IMR-90 (cell line): ENCODE results near the gene ERICH3. TPM values are rescaled to one million over a fixed set of nuclear protein-coding genes. Genes with fewer than 3 reads are reported as not detected.

Source experiments
- ATAC-seq: fragments of 200-7000 bp; cut with Tn5 transposase; 2 replicates; pipeline ENCODE4 v1.9.1; 2020; ENCODE audit warnings: low read depth, mild to moderate bottlenecking, moderate library complexity
- BruUV-seq: library from RNA; stranded (reverse); fragments of 400-500 nt; replicated peaks from 2 replicates; lab custom pipeline; 2021; lab: Mats Ljungman, UMichigan
- CTCF ChIA-PET: fragments of 300-600 bp; formaldehyde crosslinking; extraction: SDS; loops from one replicate; lab custom pipeline; 2021; ENCODE audit warnings: antibody characterized with exemption; lab: Yijun Ruan, JAX
- POLR2A ChIA-PET: fragments of 300-600 bp; sonication (Branson Sonifier 250); formaldehyde crosslinking; loops from one replicate; lab custom pipeline; 2022; ENCODE audit warnings: antibody characterized with exemption; ENCODE audit not compliant: unreplicated experiment; lab: Charles Lee
- DNase-seq: peaks from one replicate; pipeline ENCODE4 v3.0.0; 2013
- H2AFZ ChIP-seq: replicated peaks from 2 replicates; pipeline ENCODE3; 2013; ENCODE audit warnings: low read length, mild to moderate bottlenecking; ENCODE audit not compliant: poor library complexity
- H2AK5ac ChIP-seq: 2 replicates; pipeline ENCODE4 v1.6.1; 2013; ENCODE audit warnings: low read depth, low read length, inconsistent platforms
- H2AK9ac ChIP-seq: replicated peaks from 2 replicates; pipeline ENCODE3; 2013; ENCODE audit warnings: mild to moderate bottlenecking, low read depth, low read length, moderate library complexity; ENCODE audit not compliant: poor library complexity
- H2BK120ac ChIP-seq: 2 replicates; pipeline ENCODE4 v1.6.1; 2013; ENCODE audit warnings: low read depth, low read length, inconsistent platforms
- H2BK15ac ChIP-seq: 3 replicates; pipeline ENCODE4 v1.6.1; 2013; ENCODE audit warnings: low read depth, low read length, inconsistent platforms
- H2BK20ac ChIP-seq: 2 replicates; pipeline ENCODE4 v1.6.1; 2013; ENCODE audit warnings: low read depth, mild to moderate bottlenecking, inconsistent platforms, low read length, moderate library complexity
- H2BK5ac ChIP-seq: 2 replicates; pipeline ENCODE4 v1.6.1; 2013; ENCODE audit warnings: mild to moderate bottlenecking, low read depth, low read length, inconsistent platforms; ENCODE audit not compliant: poor library complexity, severe bottlenecking
- H3K14ac ChIP-seq: replicated peaks from 2 replicates; pipeline ENCODE4 v1.6.1; 2013; ENCODE audit warnings: low read depth, low read length, inconsistent platforms
- H3K18ac ChIP-seq: 2 replicates; pipeline ENCODE4 v1.6.1; 2013; ENCODE audit warnings: low read depth, low read length, control low read depth
- H3K23ac ChIP-seq: 2 replicates; pipeline ENCODE4 v1.6.1; 2013; ENCODE audit warnings: low read depth, low read length, inconsistent platforms
- H3K27ac ChIP-seq: 2 replicates; pipeline ENCODE4 v1.5.1; 2013; ENCODE audit warnings: mild to moderate bottlenecking, control low read depth, low read length; ENCODE audit not compliant: insufficient read depth
- H3K27me3 ChIP-seq: 2 replicates; pipeline ENCODE4 v1.6.1; 2013; ENCODE audit warnings: low read length; ENCODE audit not compliant: control insufficient read depth, insufficient read depth
- H3K36me3 ChIP-seq: 2 replicates; pipeline ENCODE4 v1.6.1; 2013; ENCODE audit warnings: low read length, mixed read lengths; ENCODE audit not compliant: control insufficient read depth, insufficient read depth
- H3K4ac ChIP-seq: 2 replicates; pipeline ENCODE4 v1.6.1; 2013; ENCODE audit warnings: low read depth, low read length, inconsistent platforms
- H3K4me1 ChIP-seq: 2 replicates; pipeline ENCODE4 v1.6.1; 2013; ENCODE audit warnings: low read length, mixed read lengths; ENCODE audit not compliant: control insufficient read depth, insufficient read depth
- H3K4me2 ChIP-seq: 2 replicates; pipeline ENCODE4 v1.6.1; 2013; ENCODE audit warnings: low read depth, mild to moderate bottlenecking, control low read depth, low read length, moderate library complexity
- H3K4me3 ChIP-seq: 2 replicates; pipeline ENCODE4 v1.5.1; 2013; ENCODE audit warnings: low read depth, mild to moderate bottlenecking, control low read depth, low read length, moderate library complexity; ENCODE audit not compliant: insufficient read depth
- H3K56ac ChIP-seq: 2 replicates; pipeline ENCODE4 v1.6.1; 2013; ENCODE audit warnings: low read length, inconsistent platforms; ENCODE audit not compliant: insufficient read depth; ENCODE audit errors: extremely low read depth
- H3K79me1 ChIP-seq, 2 experiments: 2 replicates each; pipeline ENCODE4 v1.6.1; 2013; ENCODE audit warnings: low read length in 2 of 2, inconsistent platforms in 1 of 2, low read depth in 1 of 2
- H3K9ac ChIP-seq: 2 replicates; pipeline ENCODE4 v1.6.1; 2013; ENCODE audit warnings: low read depth, low read length, control low read depth
- H3K9me1 ChIP-seq: 2 replicates; pipeline ENCODE4 v1.6.1; 2013; ENCODE audit warnings: low read length, inconsistent platforms; ENCODE audit not compliant: insufficient read depth
- H3K9me3 ChIP-seq: 2 replicates; pipeline ENCODE4 v1.6.1; 2013; ENCODE audit warnings: low read length; ENCODE audit not compliant: control insufficient read depth, insufficient read depth
- H4K20me1 ChIP-seq: 2 replicates; pipeline ENCODE4 v1.6.1; 2013; ENCODE audit warnings: low read length, inconsistent platforms; ENCODE audit not compliant: insufficient read depth
- H4K5ac ChIP-seq: 2 replicates; pipeline ENCODE4 v1.6.1; 2013; ENCODE audit warnings: mild to moderate bottlenecking, low read depth, low read length, control low read depth
- H4K8ac ChIP-seq, 2 experiments: 2 replicates each; pipeline ENCODE4 v1.6.1; 2013; ENCODE audit warnings: low read depth in 2 of 2, low read length in 2 of 2, control low read depth in 1 of 2, inconsistent platforms in 1 of 2
- H4K91ac ChIP-seq: 2 replicates; pipeline ENCODE4 v1.6.1; 2013; ENCODE audit warnings: low read depth, low read length, inconsistent platforms; ENCODE audit not compliant: insufficient read depth
- BHLHE40 ChIP-seq: fragments of 150-350 bp; IDR thresholded peaks from 2 replicates; pipeline ENCODE4 v1.6.1; 2016; ENCODE audit warnings: mild to moderate bottlenecking, low read depth, low read length
- CEBPB ChIP-seq: IDR thresholded peaks from 2 replicates; pipeline ENCODE4 v1.6.1; 2012; ENCODE audit warnings: low read depth, low read length, improper control_type of control experiment
- CHD1 ChIP-seq: IDR thresholded peaks from 2 replicates; pipeline ENCODE4 v1.6.1; 2012; ENCODE audit warnings: low read depth, low read length, improper control_type of control experiment
- ELK1 ChIP-seq: fragments of 150-350 bp; IDR thresholded peaks from 2 replicates; pipeline ENCODE4 v1.6.1; 2016; ENCODE audit warnings: low read depth, mild to moderate bottlenecking, low read length, moderate library complexity, borderline replicate concordance
- MAFK ChIP-seq: IDR thresholded peaks from 2 replicates; pipeline ENCODE4 v1.6.1; 2012; ENCODE audit warnings: low read depth, low read length, improper control_type of control experiment
- MAZ ChIP-seq: IDR thresholded peaks from 2 replicates; pipeline ENCODE4 v1.6.1; 2012; ENCODE audit warnings: low read depth, mild to moderate bottlenecking, low read length, improper control_type of control experiment, moderate library complexity, borderline replicate concordance
- MXI1 ChIP-seq: IDR thresholded peaks from 2 replicates; pipeline ENCODE4 v1.6.1; 2012; ENCODE audit warnings: low read depth, mild to moderate bottlenecking, low read length, moderate library complexity, borderline replicate concordance
- POLR2A ChIP-seq: IDR thresholded peaks from 2 replicates; pipeline ENCODE4 v1.6.1; 2012; ENCODE audit warnings: mild to moderate bottlenecking, low read depth, low read length
- RCOR1 ChIP-seq: IDR thresholded peaks from 2 replicates; pipeline ENCODE4 v1.6.1; 2012; ENCODE audit warnings: mild to moderate bottlenecking, low read length, improper control_type of control experiment; ENCODE audit not compliant: insufficient replicate concordance
- RFX5 ChIP-seq: IDR thresholded peaks from 2 replicates; pipeline ENCODE4 v1.8.0; 2012; ENCODE audit warnings: low read depth, mild to moderate bottlenecking, low read length, moderate library complexity
- WGBS, 2 experiments: methylation state at CpG; one replicate each; pipeline versions ENCODE4 v1.1.5 to v1.1.7; 2013; ENCODE audit warnings: missing lambda C conversion rate in 2 of 2; ENCODE audit not compliant: insufficient read length in 1 of 2; ENCODE audit errors: extremely low coverage in 2 of 2; 5-methylcytosine and 5-hydroxymethylcytosine counted together
- dilution Hi-C: fragments of 300-500 bp; cut with HindIII; formaldehyde crosslinking; loops from one replicate; pipeline ENCODE4 v1.14.3; 2018; ENCODE audit warnings: low sequenced_read_pairs; ENCODE audit not compliant: unreplicated experiment
- in situ Hi-C: fragments of 300-500 bp; cut with MboI; formaldehyde crosslinking; loops from 3 replicates; pipeline ENCODE4 v1.14.3; 2019; ENCODE audit warnings: low sequenced_read_pairs, inconsistent platforms, mixed read lengths
- intact Hi-C: fragments of 100-400 bp; cut with micrococcal nuclease; formaldehyde crosslinking; loops from 2 replicates; pipeline ENCODE4 v1.10.0; 2022
- polyA plus RNA-seq, 3 experiments: library from polyadenylated mRNA; depleted of rRNA; stranded (reverse); fragments of >200 nt; gene quantifications; 2 replicates each; pipeline ENCODE4 v1.2.3, GENCODE V29; 2012; ENCODE audit warnings: low replicate concordance in 1 of 3
- total RNA-seq: library from RNA; depleted of rRNA; stranded (reverse); fragments of >200 nt; gene quantifications from 2 replicates; pipeline ENCODE4 v1.2.3, GENCODE V29; 2012
- TF ChIP-seq, protein P1 (sequence below): conservative IDR thresholded peaks from 2 replicates; pipeline ENCODE4 v1.5.1; 2012; ENCODE audit warnings: mild to moderate bottlenecking, low read depth, low read length, improper control_type of control experiment

Gene ERICH3
- total and polyA plus RNA-seq, 2 of the 4 experiments (the other 2 are of a cell fraction), result not detected

DNA sequence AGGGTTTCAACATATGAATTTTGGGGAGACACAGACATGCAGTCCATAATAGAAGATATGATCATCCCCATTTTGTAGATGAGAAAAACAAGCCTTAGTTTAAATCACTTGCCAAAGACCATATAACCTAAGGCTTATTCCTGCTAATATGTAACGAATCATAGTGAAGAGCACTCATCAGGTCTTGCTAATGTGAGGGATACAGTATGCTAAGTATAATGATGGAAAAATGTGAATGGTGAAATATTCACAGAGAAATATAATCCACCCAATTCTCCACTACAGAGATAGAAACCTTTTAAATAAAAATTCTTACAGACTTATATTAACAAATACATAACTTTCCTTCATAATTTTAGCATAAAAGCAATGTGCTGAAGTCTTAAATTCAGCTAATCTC lies 18.9 kb downstream of the ERICH3 start:
- Histone ChIP-seq H3K36me3 (no peaks in the 10 kb centered on the region), H3K56ac (no peak overlapping the region), H3K14ac (no peak overlapping the region), H3K9ac (no peak overlapping the region), H2AK5ac (no peak overlapping the region), H3K9me3 (no peaks in the 10 kb centered on the region), H3K4me2 (no peak overlapping the region), H3K23ac (no peak overlapping the region), H4K8ac (no peak overlapping the region), H3K79me1 (no peaks in the 10 kb centered on the region), H3K4me3 (no peak overlapping the region), H2BK15ac (no peak overlapping the region), H4K5ac (no peak overlapping the region), H2BK5ac (no peak overlapping the region), H3K9me1 (0 out of 2 replicates have a peak, but pooled peaks cover 3% of the 10 kb centered on the region), H2BK20ac (no peak overlapping the region), H2AFZ (no peak overlapping the region), H2AK9ac (no peak overlapping the region), H3K27ac (no peak overlapping the region), H3K4me1 (peaks cover 3% of the 10 kb centered on the region; the same call in 1 of the 2 replicates), H3K27me3 (no peaks in the 10 kb centered on the region), H4K91ac (no peak overlapping the region), H4K20me1 (no peaks in the 10 kb centered on the region), H3K18ac (no peak overlapping the region), H3K4ac (no peak overlapping the region), H2BK120ac (no peak overlapping the region)
- TF ChIP-seq BHLHE40 (no peak), MXI1 (no peak), MAZ (no peak), RFX5 (no peak), ELK1 (no peak), CEBPB (no peak), MAFK (no peak), CHD1 (no peak), RCOR1 (no peak), POLR2A (no peak)
- TF ChIP-seq, protein P1, sequence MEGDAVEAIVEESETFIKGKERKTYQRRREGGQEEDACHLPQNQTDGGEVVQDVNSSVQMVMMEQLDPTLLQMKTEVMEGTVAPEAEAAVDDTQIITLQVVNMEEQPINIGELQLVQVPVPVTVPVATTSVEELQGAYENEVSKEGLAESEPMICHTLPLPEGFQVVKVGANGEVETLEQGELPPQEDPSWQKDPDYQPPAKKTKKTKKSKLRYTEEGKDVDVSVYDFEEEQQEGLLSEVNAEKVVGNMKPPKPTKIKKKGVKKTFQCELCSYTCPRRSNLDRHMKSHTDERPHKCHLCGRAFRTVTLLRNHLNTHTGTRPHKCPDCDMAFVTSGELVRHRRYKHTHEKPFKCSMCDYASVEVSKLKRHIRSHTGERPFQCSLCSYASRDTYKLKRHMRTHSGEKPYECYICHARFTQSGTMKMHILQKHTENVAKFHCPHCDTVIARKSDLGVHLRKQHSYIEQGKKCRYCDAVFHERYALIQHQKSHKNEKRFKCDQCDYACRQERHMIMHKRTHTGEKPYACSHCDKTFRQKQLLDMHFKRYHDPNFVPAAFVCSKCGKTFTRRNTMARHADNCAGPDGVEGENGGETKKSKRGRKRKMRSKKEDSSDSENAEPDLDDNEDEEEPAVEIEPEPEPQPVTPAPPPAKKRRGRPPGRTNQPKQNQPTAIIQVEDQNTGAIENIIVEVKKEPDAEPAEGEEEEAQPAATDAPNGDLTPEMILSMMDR, result no peak
- DNase-seq (no peak), ATAC-seq (no peak)
- no TSS peak for BruUV-seq
- ChIA-PET POLR2A (interaction anchor here (0.6 kb wide), 1 partner anchor 98 kb away, joined by 3 read pairs; no protein-coding TSS in a partner anchor), CTCF (no interaction called here)
- intact Hi-C loops (no loop called here), in situ Hi-C loops (no loop called here), dilution Hi-C loops (no loop called here)
- no CpG with 5 or more reads among the region's 1 CpG for WGBS, 2 experiments
